GM23338 (cell line): ENCODE results near the gene XYLB. TPM values are rescaled to one million over a fixed set of nuclear protein-coding genes. Genes with fewer than 3 reads are reported as not detected.

Source experiments
- ATAC-seq: fragments of 200-7000 bp; cut with Tn5 transposase; 3 replicates; pipeline ENCODE4 v1.9.1; 2020
- DNase-seq: peaks from one replicate; pipeline ENCODE4 v3.0.0-alpha.2; 2015; ENCODE audit warnings: low spot score
- H2AFZ ChIP-seq: fragments of 200-600 bp; sonication (generic); 2 replicates; pipeline ENCODE4 v1.8.0; 2016; ENCODE audit warnings: antibody characterized with exemption, mild to moderate bottlenecking, moderate library complexity
- H3F3A ChIP-seq: fragments of 200-600 bp; sonication (generic); replicated peaks from 2 replicates; pipeline ENCODE4 v1.8.0; 2017; ENCODE audit warnings: antibody characterized with exemption, mixed run types, low read depth
- H3K27ac ChIP-seq: fragments of 200-600 bp; sonication (generic); 2 replicates; pipeline ENCODE4 v1.6.1; 2016; ENCODE audit warnings: low read depth
- H3K27me3 ChIP-seq: fragments of 200-600 bp; sonication (generic); 2 replicates; pipeline ENCODE4 v1.8.0; 2016; ENCODE audit warnings: mild to moderate bottlenecking, mixed run types, moderate library complexity; ENCODE audit not compliant: insufficient read depth
- H3K36me3 ChIP-seq: fragments of 200-600 bp; sonication (generic); 2 replicates; pipeline ENCODE4 v1.8.0; 2016; ENCODE audit warnings: mild to moderate bottlenecking; ENCODE audit not compliant: insufficient read depth
- H3K4me1 ChIP-seq: fragments of 200-600 bp; sonication (generic); 2 replicates; pipeline ENCODE4 v1.8.0; 2016; ENCODE audit warnings: mild to moderate bottlenecking, moderate library complexity; ENCODE audit not compliant: insufficient read depth
- H3K4me2 ChIP-seq: fragments of 200-600 bp; sonication (generic); 2 replicates; pipeline ENCODE4 v1.7.1; 2017; ENCODE audit warnings: mixed run types
- H3K4me3 ChIP-seq: fragments of 200-600 bp; sonication (generic); 2 replicates; pipeline ENCODE4 v1.6.1; 2016; ENCODE audit warnings: mixed run types
- H3K79me2 ChIP-seq: fragments of 200-600 bp; sonication (generic); replicated peaks from 2 replicates; pipeline ENCODE4 v1.8.0; 2017; ENCODE audit warnings: mild to moderate bottlenecking; ENCODE audit not compliant: insufficient read depth
- H3K9me2 ChIP-seq: fragments of 200-600 bp; sonication (generic); 2 replicates; pipeline ENCODE4 v1.8.0; 2017; ENCODE audit not compliant: insufficient read depth
- H4K20me1 ChIP-seq: fragments of 200-600 bp; sonication (generic); replicated peaks from 2 replicates; pipeline ENCODE4 v1.8.0; 2017; ENCODE audit warnings: mild to moderate bottlenecking; ENCODE audit not compliant: insufficient read depth
- H3K27ac Mint-ChIP-seq: 2 replicates; pipeline ENCODE4 v1.8.0; 2020; ENCODE audit warnings: inconsistent platforms, mild to moderate bottlenecking, moderate library complexity, mixed read lengths
- H3K27me3 Mint-ChIP-seq: 3 replicates; pipeline ENCODE4 v1.8.0; 2022; ENCODE audit warnings: low read depth, mild to moderate bottlenecking, moderate library complexity, mixed read lengths, inconsistent platforms; ENCODE audit not compliant: insufficient read depth, poor library complexity
- H3K36me3 Mint-ChIP-seq: 3 replicates; pipeline ENCODE4 v1.8.0; 2021; ENCODE audit warnings: low read depth, mild to moderate bottlenecking, inconsistent platforms, moderate library complexity, mixed read lengths
- H3K4me1 Mint-ChIP-seq: 3 replicates; pipeline ENCODE4 v1.8.0; 2020; ENCODE audit warnings: mild to moderate bottlenecking, inconsistent platforms, mixed read lengths
- H3K4me3 Mint-ChIP-seq: 3 replicates; pipeline ENCODE4 v1.8.0; 2021; ENCODE audit warnings: moderate library complexity, mild to moderate bottlenecking, inconsistent platforms, mixed read lengths
- H3K9me3 Mint-ChIP-seq: 3 replicates; pipeline ENCODE4 v1.8.0; 2020; ENCODE audit warnings: moderate library complexity, mild to moderate bottlenecking, inconsistent platforms, mixed read lengths
- CREB1 ChIP-seq: fragments of 250-450 bp; sonication (Bioruptor Pico); IDR thresholded peaks from 2 replicates; pipeline ENCODE4 v1.5.0; 2020; ENCODE audit warnings: low read depth, mild to moderate bottlenecking, moderate library complexity
- EZH2phosphoT487 ChIP-seq: fragments of 200-600 bp; sonication (generic); IDR thresholded peaks from one replicate; pipeline ENCODE4 v1.8.1; 2018; ENCODE audit warnings: antibody characterized with exemption; ENCODE audit not compliant: unreplicated experiment
- JUNB ChIP-seq: IDR thresholded peaks from one replicate; pipeline ENCODE4 v1.6.1; 2016; ENCODE audit warnings: antibody characterized with exemption; ENCODE audit not compliant: unreplicated experiment
- POLR2AphosphoS5 ChIP-seq: IDR thresholded peaks from 2 replicates; pipeline ENCODE4 v1.6.1; 2016; ENCODE audit warnings: antibody characterized with exemption, low read depth
- polyA plus RNA-seq: library from polyadenylated mRNA; unstranded; fragments of >200 nt; fragmentation: Nextera tagmentation; extraction: Ambion mirVana; gene quantifications from 2 replicates; pipeline ENCODE4 v1.2.1, GENCODE V29; 2016
- total RNA-seq: library from RNA; depleted of rRNA; stranded (reverse); fragments of >200 nt; shearing (Covaris generic); gene quantifications from 2 replicates; pipeline ENCODE4 v1.2.3, GENCODE V29; 2014
- TF ChIP-seq, protein P1 (sequence below): fragments of 250-450 bp; sonication (Bioruptor Pico); IDR thresholded peaks from 2 replicates; pipeline ENCODE4 v1.5.0; 2020; ENCODE audit warnings: mild to moderate bottlenecking, moderate library complexity
- TF ChIP-seq, protein P2 (sequence below), 2 experiments: fragments of 200-600 bp in 1 of 2; sonication (generic) in 1 of 2; conservative IDR thresholded peaks; 2 replicates each; pipeline versions ENCODE4 v1.5.1 to v1.6.1; 2016 to 2017; ENCODE audit warnings: antibody characterized with exemption in 2 of 2, low read depth in 2 of 2, mild to moderate bottlenecking in 2 of 2, moderate library complexity in 1 of 2

The XYLB gene
- total and polyA plus RNA-seq, 2 experiments from 2014 or later, result 1.6 to 3.3 TPM

DNA sequence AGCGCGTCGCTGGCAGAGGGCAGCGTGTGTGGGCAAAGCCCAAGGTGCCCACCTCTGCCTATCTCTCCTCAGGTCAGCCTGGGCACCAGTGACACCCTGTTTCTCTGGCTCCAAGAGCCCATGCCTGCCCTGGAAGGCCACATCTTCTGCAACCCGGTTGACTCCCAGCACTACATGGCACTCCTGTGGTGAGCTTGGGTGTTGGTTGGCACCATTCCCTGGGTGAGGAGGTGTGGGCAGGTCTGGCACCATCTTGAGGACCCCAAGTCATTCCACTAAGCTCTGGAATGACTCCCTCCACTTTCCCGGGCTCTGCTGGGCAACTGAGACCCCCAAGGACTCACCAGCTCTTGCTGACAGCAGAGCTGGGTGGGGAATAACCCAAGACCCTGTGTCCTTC lies 28.5 kb downstream of the XYLB start:
- no peaks in the 10 kb centered on the region for H4K20me1 ChIP-seq
- peaks cover 2% of the 10 kb centered on the region; the same call in 1 of the 2 replicates for H3K36me3 ChIP-seq
- no peaks in the 10 kb centered on the region for H3K27me3 ChIP-seq
- Mint-ChIP-seq H3K4me1 (no peaks in the 10 kb centered on the region), H3K27me3 (peaks cover 2% of the 10 kb centered on the region), H3K9me3 (no peaks in the 10 kb centered on the region), H3K27ac (no peak overlapping the region), H3K4me3 (no peak overlapping the region), H3K36me3 (peaks cover 56% of the 10 kb centered on the region)
- no peak for ATAC-seq
- TF ChIP-seq, protein P1, sequence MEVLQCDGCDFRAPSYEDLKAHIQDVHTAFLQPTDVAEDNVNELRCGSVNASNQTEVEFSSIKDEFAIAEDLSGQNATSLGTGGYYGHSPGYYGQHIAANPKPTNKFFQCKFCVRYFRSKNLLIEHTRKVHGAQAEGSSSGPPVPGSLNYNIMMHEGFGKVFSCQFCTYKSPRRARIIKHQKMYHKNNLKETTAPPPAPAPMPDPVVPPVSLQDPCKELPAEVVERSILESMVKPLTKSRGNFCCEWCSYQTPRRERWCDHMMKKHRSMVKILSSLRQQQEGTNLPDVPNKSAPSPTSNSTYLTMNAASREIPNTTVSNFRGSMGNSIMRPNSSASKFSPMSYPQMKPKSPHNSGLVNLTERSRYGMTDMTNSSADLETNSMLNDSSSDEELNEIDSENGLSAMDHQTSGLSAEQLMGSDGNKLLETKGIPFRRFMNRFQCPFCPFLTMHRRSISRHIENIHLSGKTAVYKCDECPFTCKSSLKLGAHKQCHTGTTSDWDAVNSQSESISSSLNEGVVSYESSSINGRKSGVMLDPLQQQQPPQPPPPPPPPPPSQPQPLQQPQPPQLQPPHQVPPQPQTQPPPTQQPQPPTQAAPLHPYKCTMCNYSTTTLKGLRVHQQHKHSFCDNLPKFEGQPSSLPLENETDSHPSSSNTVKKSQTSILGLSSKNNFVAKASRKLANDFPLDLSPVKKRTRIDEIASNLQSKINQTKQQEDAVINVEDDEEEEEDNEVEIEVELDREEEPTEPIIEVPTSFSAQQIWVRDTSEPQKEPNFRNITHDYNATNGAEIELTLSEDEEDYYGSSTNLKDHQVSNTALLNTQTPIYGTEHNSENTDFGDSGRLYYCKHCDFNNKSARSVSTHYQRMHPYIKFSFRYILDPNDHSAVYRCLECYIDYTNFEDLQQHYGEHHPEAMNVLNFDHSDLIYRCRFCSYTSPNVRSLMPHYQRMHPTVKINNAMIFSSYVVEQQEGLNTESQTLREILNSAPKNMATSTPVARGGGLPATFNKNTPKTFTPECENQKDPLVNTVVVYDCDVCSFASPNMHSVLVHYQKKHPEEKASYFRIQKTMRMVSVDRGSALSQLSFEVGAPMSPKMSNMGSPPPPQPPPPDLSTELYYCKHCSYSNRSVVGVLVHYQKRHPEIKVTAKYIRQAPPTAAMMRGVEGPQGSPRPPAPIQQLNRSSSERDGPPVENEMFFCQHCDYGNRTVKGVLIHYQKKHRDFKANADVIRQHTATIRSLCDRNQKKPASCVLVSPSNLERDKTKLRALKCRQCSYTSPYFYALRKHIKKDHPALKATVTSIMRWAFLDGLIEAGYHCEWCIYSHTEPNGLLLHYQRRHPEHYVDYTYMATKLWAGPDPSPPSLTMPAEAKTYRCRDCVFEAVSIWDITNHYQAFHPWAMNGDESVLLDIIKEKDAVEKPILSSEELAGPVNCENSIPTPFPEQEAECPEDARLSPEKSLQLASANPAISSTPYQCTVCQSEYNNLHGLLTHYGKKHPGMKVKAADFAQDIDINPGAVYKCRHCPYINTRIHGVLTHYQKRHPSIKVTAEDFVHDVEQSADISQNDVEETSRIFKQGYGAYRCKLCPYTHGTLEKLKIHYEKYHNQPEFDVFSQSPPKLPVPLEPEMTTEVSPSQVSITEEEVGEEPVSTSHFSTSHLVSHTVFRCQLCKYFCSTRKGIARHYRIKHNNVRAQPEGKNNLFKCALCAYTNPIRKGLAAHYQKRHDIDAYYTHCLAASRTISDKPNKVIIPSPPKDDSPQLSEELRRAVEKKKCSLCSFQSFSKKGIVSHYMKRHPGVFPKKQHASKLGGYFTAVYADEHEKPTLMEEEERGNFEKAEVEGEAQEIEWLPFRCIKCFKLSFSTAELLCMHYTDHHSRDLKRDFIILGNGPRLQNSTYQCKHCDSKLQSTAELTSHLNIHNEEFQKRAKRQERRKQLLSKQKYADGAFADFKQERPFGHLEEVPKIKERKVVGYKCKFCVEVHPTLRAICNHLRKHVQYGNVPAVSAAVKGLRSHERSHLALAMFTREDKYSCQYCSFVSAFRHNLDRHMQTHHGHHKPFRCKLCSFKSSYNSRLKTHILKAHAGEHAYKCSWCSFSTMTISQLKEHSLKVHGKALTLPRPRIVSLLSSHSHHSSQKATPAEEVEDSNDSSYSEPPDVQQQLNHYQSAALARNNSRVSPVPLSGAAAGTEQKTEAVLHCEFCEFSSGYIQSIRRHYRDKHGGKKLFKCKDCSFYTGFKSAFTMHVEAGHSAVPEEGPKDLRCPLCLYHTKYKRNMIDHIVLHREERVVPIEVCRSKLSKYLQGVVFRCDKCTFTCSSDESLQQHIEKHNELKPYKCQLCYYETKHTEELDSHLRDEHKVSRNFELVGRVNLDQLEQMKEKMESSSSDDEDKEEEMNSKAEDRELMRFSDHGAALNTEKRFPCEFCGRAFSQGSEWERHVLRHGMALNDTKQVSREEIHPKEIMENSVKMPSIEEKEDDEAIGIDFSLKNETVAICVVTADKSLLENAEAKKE, result no peak
- TF ChIP-seq POLR2AphosphoS5 (no peak), EZH2phosphoT487 (no peak), JUNB (no peak)
- no peaks in the 10 kb centered on the region for H3K79me2 ChIP-seq
- no peak for DNase-seq
- no peak overlapping the region for H2AFZ ChIP-seq
- H3F3A ChIP-seq, result no peaks in the 10 kb centered on the region
- no peak overlapping the region for H3K4me3 ChIP-seq
- no peaks in the 10 kb centered on the region for H3K9me2 ChIP-seq
- H3K27ac ChIP-seq, result no peak overlapping the region
- no peaks in the 10 kb centered on the region for H3K4me1 ChIP-seq
- no peak overlapping the region for H3K4me2 ChIP-seq

DNA sequence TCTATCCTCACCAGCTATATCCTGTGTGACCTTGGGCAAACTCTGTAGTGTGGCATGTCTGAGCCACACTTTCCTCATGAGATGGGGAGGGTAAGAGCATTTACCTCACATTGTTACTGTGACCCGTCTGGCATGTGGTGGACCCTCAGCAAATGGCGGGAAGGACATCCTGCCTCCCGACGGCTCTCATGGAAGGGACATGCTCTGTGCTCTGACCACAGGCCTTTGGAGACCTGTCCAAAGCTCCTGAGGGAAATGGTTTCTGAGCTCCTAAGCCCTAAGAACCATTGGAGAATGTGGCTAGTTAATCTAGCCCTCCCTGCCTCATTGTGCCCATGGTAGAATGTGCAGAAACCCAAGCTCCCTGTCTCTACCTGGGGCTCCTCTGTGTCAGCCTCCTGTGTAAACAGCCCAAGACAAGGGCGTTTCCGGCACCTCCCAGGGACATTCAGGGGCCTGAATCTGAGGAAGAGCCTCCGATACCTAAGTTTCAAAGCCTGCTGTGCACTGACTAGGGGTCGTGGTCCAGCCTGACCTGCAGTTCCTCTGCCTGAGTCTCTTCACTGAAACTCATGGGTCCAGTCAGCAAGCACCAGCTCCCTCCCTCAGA lies 29.0 kb downstream of the XYLB start:
- H3K27ac Mint-ChIP-seq, result no peak overlapping the region
- Histone ChIP-seq H3K4me3 (no peak overlapping the region), H3K79me2 (no peaks in the 10 kb centered on the region), H3K27me3 (no peaks in the 10 kb centered on the region), H4K20me1 (no peaks in the 10 kb centered on the region), H3K36me3 (peaks cover 7% of the 10 kb centered on the region; the same call in 1 of the 2 replicates), H2AFZ (no peak overlapping the region), H3K9me2 (no peaks in the 10 kb centered on the region), H3K4me1 (no peaks in the 10 kb centered on the region), H3K4me2 (no peak overlapping the region), H3F3A (no peaks in the 10 kb centered on the region), H3K27ac (no peak overlapping the region)
- DNase-seq (no peak), ATAC-seq (no peak)
- peaks cover 1% of the 10 kb centered on the region for H3K27me3 Mint-ChIP-seq
- H3K4me3 Mint-ChIP-seq, result no peak overlapping the region
- H3K9me3 Mint-ChIP-seq, result no peaks in the 10 kb centered on the region
- no peaks in the 10 kb centered on the region for H3K4me1 Mint-ChIP-seq
- peaks cover 56% of the 10 kb centered on the region for H3K36me3 Mint-ChIP-seq
- TF ChIP-seq, protein P2, sequence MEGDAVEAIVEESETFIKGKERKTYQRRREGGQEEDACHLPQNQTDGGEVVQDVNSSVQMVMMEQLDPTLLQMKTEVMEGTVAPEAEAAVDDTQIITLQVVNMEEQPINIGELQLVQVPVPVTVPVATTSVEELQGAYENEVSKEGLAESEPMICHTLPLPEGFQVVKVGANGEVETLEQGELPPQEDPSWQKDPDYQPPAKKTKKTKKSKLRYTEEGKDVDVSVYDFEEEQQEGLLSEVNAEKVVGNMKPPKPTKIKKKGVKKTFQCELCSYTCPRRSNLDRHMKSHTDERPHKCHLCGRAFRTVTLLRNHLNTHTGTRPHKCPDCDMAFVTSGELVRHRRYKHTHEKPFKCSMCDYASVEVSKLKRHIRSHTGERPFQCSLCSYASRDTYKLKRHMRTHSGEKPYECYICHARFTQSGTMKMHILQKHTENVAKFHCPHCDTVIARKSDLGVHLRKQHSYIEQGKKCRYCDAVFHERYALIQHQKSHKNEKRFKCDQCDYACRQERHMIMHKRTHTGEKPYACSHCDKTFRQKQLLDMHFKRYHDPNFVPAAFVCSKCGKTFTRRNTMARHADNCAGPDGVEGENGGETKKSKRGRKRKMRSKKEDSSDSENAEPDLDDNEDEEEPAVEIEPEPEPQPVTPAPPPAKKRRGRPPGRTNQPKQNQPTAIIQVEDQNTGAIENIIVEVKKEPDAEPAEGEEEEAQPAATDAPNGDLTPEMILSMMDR (conservative IDR thresholded peaks at IDR 0.05; ENCODE audit: low read depth in 2 of 2), result no peak
- TF ChIP-seq CREB1, result no peak
